NCI-H2196 (cell line): ENCODE measurements around the gene MAPK8IP1.

Source experiments
- DNase-seq: peaks from one replicate; lab custom pipeline; 2025; ENCODE audit not compliant: unreplicated experiment; lab: John Stamatoyannopoulos, UW

Gene MAPK8IP1

DNA sequence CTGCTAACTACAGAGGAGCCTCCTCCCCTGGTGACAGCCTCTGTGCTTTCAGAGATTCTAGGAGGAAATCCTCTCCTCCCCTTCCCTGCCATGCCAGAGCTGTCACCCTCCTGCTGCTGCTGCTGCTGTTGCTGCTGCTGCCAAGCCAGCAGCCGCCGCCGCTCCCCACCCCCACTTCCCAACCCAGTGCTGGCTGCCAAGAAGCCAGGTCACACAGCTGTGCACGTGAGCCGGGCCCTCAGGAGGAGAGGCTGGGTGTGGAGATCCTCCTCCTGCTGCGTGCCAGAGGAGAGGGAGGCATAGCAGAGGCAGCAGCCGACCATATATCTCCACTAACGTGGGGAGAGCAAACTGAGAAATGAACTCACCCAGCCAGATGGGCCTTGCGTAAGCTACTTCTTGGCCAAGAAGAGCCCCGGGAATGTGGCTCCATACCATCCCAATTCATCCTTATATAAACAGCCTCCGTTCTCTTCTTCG is 25.8 kb upstream of the MAPK8IP1 start:
- peak; percentile 91 for DNase-seq

DNA sequence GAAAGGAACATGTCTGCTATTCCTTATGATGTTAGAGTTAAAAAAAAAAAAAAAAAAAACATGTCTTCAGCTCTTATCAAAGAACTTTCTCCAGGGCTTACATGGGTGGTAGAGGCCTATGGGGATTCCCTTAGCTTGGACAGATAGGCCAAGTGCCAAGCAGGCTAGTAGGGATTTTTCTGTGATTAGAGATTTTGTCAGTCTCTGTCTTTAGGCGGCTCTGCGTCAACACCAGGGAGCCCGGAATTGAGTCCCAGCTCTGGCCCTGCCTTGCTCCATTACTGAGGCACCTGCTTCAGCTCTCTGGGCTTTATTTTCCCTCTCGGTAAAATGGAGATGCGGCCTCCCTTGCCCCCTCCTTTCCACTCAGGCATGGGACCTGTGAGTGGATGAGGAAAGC is 25.1 kb upstream of the MAPK8IP1 start:
- DNase-seq = no peak

DNA sequence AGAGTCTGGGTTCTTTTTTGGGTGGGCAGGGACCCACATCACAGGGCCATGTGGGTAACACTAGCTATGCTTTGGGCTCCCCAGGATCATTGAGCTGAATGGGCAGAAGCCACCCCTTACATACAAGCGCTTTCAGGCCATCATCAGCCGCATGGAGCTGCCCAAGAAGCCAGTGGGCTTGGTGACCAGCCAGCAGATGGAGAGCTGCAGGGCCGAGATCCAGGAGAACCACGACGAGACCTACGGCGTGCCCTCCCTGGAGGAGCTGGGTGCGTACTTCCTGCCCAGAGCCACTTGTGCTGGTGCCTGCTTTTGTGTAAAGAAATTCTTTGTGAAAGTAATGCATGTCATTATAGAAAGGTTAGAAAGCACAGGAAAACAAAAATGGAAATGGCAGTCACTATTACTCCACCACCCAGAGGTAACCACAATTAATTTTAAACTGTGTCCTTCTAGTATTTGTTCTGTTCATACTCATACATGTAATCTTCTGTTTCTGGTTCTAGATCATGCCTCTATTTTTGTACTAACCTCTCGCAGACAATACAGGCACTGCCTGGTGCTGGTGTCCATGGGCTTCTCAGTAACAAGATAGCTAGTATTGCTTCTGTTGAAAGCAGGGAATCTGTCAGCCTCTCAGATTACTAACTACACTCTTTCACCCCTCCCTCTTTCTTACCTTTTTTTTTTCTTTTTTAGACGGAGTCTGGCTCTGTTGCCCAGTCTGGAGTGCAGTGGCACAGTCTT is 24.5 kb upstream of the MAPK8IP1 start:
- DNase-seq = no peak

DNA sequence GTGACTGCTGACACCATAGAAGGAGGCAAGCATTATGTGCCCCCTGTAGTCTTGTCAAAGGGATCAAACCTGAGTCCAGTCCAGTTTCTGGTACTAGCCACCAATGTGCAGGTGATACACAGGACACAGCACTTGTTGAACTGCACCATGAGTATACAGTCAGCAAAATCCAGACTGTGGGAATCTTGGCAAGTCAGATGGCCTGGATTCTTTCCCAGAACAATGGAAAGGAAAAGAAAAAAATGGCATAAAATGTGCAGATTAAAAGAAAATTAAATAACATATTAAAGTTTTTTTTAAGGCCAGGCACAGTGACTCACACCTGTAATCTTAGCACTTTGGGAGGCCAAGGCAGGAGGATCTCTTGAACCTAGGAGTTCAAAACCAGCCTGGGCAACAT is 21.4 kb upstream of the MAPK8IP1 start:
- DNase-seq = no peak

DNA sequence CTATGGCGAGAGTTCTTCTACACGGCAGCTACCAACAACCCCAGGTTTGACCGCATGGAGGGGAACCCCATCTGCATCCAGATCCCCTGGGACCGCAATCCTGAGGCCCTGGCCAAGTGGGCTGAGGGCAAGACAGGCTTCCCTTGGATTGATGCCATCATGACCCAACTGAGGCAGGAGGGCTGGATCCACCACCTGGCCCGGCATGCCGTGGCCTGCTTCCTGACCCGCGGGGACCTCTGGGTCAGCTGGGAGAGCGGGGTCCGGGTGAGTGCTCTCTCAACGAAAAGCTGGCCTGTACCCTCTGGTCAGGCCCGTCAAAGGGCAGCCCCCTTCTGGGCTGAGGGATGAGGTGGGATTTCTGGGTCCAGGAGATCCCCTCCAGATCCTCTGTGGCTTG is 15.9 kb upstream of the MAPK8IP1 start:
- DNase-seq = no peak

DNA sequence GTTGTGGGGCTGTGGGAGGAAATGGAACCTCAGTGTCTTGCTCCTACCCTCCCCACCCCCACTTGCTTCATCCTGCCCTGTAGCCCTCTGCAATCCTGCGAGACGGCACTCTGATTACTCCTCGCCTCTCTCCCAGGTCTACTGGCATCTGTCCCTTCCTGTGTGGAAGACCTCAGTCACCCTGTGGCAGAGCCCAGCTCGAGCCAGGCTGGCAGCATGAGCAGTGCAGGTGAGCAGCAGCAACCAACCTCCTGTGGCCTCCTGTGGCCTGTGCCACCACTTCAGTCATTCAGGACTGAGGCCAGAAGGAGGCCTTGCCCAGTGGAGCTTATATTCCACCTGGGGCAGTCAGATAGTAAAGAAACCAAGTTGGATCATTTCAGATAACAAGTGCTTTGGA is 14.7 kb upstream of the MAPK8IP1 start:
- no peak for DNase-seq

DNA sequence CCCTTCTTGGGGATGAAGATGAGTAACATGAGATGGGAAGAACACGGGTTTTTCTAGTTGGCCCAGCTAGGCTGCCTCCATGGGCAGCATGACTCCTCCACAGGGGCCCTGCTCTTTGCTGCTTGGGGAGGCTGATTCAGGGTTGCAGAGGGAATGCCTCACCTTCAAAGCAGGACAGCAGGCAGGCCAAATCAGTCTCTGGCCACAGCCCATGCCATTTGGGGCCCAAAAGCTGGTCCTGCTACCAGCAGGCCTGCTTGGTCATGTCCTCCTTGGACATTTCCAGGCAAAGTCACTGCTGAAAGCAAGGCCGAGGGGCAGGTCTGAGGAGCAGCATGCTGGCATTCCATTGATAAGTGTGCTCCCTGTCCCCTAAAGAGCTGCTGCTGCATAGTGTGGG is 13.8 kb upstream of the MAPK8IP1 start:
- no peak for DNase-seq

DNA sequence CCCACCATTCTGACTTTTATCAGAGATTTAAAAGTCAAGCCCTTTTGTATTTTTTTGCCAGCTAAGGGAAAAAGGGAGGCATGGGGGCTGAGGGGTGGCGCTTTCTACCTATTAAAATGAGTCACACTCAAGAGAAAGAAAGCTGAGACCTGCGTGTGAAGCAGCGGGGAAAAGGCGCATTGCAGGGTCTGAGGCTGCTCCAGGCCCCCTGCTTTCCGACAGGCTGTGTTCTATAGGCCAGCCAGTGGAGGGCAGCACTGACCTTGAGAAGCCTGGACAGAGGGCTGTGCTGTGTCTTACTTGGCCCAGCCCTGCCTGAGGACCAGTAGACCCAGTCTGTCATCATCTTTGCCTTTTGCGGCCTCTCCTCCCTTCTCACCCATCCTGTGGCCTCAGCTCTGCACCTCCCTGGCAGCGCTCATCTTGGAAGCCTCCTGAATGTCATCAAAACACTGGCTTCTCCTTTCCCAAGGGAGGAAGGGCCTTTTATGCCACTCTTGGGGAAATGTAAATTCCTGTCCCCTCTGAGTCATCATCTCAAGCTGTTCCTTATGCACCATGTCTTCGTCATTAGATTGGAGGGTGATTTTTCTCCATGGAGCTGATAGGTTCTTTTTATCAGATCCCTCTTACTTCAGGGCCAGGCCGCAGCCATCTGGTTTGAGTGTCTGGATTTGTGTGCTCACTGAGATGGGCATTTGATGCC is 12.6 kb upstream of the MAPK8IP1 start:
- peak; percentile 76 for DNase-seq

DNA sequence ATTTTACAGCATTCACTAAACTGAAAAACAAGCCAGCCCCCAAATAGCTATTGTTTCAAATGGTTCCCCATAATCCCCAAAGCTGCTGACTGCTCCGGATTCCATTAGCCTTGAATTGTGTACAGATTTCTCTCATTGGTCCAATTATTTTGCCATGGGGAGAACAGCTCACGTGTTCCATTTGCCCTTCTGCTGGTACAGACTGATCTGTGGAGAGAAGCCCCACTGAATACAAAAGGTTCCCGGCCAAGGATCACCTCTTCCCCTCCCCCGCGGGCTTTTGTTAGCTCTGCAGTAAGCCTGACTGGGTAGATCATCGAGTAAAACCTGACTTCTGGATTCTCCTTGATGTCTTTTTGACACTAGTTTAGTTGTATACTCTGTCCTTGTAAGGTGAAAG is 9.1 kb upstream of the MAPK8IP1 start:
- no peak for DNase-seq

DNA sequence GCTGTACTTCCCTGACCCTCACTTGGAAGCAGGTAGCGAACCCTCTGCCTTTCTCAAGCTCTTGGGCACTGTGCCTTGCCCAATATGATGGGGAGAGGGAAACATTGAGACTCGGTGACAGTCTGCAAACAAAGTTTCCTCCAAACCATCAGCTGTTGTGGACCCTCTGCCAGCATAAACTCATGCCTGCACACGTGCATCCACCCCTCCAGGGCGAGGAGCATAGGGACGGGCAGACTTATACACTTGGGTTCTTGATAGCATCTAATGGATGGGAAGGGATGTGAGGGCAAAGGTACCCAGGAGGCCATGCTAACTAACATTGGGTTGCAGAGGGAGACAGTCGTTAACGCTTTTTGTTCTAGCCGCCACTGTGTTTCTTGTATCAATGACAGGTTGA is 8.2 kb upstream of the MAPK8IP1 start:
- no peak for DNase-seq

DNA sequence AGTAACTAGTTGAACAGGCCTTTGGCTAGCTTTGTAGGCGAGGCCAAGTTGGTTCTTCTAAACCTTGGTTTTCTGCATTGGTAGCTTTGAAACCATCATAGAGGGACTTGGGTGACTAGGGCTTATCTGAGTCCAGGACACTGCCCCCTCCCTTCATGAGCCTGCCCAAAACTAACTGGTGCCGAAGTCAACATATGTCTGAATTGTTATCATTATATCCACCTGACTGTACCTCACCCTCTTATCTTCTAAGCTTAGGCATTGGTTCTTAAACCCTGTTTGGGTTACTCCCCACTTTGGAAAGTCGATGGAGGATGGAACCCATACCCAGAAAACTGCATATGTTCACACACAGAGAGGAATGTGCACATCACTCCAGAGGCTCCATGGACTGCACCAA is 7.6 kb upstream of the MAPK8IP1 start:
- no peak for DNase-seq

DNA sequence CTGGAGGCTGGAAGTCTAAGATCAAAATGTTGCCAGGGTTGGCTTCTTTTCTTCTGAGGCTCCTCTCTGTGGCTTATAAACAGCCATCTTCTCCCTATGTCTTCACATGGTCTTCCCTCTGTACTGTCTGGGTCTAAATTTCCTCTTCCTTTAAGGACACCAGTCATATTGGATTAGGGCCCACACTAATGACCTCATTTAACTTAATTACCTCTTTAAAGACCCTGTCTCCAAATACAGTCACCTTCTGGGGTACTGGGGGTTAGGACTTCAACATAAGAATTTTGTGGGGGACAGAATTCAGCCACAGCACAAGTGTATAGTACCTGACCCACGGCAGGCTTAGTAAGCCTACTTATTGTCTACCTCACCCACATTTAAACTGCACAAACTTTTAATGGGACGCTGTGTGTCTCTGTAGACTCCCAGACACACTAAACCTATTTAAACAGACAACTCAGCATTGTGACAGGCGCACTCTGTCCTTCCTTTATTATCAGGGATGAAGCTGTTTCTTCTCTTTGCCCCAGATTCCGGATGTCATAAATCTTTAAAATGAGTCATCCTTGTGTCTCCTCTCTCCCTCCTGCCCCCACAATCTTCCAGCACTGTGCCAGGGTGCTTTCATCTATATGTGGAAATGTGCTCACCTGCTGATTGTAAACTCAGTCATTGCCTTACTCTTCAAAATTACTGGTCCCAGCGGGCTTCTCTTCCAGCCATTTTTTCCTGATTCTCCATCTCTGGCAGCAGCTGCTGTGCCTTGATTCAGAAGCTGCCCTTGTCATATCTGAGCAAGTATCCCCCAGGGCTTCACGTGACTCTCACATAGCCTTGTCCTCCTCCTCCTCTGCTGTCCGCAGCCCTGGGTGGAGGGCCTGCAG is 5.4 kb upstream of the MAPK8IP1 start:
- DNase-seq = no peak

DNA sequence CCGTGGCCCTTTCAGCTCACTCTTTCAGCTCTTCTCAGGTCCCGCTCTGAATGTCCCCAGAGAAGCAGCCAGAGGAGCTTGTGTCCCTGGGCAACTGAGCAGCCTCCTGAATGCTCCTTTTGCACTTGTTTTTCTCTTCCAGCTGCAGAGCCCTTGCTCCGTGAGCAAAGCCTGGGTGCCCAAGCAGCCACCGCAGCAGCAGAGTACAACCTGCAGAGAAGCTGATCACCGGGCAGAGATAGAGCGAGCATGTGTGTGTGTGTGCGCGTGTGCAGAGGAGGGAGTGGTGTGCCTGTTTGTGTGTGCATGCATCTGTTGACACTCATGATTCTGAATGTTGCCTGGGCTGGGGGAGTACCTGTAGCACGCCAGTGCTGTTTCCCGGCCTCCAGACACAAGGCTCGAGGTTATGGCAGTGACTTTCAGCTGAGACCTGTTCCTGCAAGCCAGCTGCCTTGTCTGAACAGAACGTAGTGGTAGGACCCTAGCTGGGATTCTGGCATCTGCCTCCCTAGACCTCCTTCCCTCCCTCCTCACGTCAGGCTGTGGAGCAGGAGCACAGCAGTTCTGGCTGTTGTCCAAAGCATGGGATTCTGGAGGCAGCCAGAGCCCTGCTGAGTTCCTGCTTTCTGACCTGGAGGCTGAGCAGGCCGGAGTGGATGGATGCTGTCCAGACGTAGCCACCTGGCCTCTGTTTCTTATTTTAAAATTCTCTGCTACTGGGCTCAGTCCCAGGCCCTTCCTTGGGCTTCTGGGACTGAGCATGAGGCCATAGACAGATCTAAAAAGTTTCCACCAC is 4.5 kb upstream of the MAPK8IP1 start:
- no peak for DNase-seq

DNA sequence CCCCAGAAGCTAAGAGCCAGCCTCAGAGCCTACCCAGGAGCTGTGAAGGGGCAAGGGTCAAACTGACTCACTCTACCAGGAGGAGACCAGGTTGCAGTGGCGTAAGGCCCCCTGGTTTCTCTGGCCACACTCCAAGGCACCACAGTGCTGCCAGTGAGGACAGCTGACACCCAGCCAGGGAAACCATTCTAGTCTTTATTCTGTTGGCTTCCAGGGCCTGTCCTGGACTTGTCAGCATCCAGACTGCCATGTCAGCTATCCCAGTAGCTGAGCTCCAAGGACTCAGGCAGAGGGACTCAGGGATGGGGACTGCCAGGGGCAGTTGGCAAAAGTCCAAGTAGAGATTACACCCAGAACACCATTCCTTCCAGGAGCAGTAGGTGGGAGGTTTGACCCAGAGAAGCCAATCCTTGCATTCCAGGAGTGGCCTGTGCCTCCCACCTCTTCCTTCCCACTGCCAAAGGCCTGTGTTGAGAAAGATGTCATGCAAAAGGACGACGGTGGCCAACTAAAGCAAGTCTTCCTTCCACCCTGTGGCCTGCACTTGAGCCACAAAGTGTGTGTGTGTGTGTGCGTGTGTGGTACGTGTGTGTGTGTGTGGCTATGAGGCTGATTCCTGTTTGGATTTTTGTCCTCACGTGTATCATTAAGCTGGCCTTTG is 3.6 kb upstream of the MAPK8IP1 start:
- DNase-seq = peak; percentile 17

DNA sequence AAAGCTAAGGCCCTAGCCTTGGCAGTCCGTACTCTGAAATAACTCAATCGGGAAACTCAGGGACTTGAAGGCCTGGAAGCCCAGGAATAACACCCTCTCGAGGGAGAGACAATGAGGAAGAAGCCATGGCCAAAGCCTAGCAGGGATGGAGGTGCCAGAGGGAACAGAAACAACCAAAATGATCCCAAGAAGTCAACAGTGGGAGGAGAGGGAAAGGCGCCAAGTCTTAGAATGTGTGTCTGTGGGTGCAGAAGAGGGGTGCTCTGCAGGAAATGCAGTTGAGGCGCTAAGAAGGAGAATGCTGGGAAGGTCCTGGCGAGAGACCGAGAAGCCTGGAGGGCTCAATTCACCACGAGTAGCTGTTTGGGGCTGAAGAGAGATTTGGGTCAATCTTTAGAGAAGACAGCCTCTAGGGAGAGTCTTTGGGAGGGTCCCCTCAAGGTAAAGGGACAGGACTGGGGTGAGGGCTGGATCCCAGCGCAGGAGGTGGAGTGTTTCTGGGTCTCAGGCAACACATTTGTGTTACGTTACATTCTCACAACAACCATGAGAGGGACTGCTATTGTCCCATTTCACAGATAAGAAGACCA is 760 bp upstream of the MAPK8IP1 start:
- DNase-seq = no peak

DNA sequence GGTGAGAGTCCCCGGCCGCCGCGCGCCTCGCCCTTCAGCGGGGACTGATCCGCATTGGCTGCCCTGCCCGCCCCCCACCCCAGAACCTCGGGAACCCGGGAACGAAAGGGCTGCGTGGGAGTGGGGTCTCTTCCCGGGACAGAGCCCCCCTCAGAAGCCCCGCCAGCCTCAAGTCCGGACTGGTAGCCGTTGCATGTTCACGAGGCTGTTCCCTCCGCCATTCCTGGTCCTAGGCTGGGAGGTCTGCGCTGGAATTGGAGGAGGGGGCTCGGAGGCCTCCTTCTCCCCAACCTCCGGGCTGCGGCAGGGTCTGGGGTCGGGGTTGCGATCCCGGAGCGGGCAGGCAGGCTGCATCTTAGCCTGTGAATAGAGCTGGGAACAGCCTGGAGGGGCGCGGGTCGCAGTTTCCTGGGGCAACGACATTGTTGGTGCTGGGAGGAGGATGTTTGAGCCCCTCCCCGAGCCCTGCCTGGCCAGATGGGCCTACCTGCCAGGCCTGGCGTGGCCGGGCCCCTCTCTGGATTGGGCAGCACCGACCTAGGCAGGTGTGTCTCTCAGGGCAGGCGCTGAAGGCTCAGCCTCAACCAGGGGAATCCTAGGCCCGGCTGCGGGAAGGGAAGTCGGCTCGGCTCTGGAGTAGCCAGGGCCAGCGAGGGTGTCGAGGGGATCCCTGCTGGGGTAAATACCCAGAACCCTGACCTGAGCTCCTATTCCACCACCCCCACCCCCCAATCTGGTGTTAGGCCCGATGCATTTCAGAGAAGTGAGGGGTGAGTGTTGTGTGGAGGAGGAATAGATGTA is 670 bp downstream of the MAPK8IP1 start:
- DNase-seq = no peak

DNA sequence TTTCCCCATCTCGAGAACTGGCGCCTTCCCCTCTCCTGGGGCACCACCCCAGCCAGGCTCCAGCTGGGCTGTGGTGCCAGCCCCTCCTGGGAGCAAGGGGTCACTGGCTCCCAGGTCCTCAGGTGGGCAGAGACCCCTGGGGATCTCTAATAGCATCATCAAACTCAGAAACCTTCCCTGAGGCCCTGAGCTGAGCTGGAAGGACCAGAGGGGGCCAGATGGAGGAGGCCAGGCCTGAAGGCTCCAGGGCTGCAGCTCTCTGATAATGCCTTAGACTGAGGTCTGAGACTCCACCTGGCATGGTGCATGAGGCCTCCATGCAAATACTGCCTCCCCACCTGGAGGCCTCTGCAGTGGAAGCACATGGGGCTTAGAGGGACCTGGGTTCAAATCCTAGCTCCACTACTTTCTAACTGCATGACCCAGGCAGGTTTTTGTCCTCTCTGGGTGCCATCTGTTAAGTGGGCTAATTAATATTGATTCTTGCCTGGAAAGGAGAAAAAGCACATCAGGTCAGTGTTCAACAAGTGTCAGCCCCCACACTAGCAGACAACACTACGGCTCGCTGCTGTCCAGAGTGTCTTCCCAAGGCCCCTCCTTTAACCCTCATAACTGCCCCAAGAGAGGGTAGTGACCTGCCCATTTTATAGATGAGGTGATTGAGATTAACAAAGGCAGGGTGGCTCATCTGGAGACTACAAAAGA is 1.5 kb downstream of the MAPK8IP1 start:
- DNase-seq = no peak

DNA sequence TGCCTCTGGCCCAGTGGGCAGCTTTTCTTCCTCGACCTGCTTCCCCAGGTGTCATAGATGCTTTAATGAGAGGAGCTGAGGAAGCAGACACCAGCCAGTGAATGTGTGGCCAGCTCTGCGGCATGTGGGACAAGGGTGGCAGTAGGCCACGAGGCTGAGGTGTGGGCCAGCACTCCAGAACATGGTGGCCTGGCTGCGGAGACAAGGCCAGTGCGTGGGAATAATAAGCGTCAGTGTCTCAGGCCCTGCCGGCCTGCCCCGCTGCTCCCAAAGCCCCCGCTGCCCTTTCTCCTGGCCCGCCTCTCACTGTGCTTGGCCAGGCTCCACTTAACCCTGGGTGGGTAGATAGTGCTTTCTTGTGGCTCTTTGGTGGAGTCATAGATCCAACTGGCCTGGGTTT is 2.1 kb downstream of the MAPK8IP1 start:
- no peak for DNase-seq

DNA sequence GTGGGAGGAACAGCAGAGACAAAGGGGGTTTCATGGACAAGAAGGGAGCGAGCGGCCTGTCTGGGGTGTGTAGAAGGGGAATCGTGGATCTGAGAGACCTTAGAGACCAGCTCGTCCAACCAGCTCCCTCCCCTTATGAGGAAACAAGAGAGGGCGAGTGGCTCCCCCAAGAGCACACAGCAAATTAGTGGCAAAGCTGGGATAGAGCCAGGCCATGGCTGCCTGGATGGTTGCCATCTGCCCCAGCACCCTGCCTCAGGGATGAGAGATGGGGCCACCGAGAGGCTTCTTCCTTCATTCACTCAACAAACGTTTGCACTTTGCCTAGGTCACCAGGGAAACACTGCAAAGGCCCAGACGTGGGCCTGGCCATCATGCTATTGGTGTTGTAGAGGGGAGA is 4.1 kb downstream of the MAPK8IP1 start:
- DNase-seq = no peak
